Retina (tissue), 1 donor: Measurements from ENCODE around the gene SPECC1L.

ENCODE experiments used
- DNase-seq: peaks from one replicate; pipeline ENCODE4 v3.0.0-alpha.2; 2016

The SPECC1L gene

GRCh38 chr22:24400726-24401596 is 130.3 kb downstream of the SPECC1L start:
- no peak for DNase-seq

GRCh38 chr22:24401931-24402367 is 131.3 kb downstream of the SPECC1L start:
- DNase-seq = no peak

GRCh38 chr22:24402460-24403192 is 132.0 kb downstream of the SPECC1L start:
- no peak for DNase-seq

- no peak for DNase-seq
Observed at GRCh38 chr22:24403346-24403745, 132.7 kb downstream of the SPECC1L start.

GRCh38 chr22:24404561-24405275 is 134.1 kb downstream of the SPECC1L start:
- no peak for DNase-seq

- no peak for DNase-seq
Observed at GRCh38 chr22:24405631-24406321, 135.1 kb downstream of the SPECC1L start.

- DNase-seq = no peak
Observed at GRCh38 chr22:24406322-24407277, 136.0 kb downstream of the SPECC1L start.

GRCh38 chr22:24407278-24407665 is 136.6 kb downstream of the SPECC1L start:
- no peak for DNase-seq

GRCh38 chr22:24407884-24408283 is 137.3 kb downstream of the SPECC1L start:
- DNase-seq = no peak

GRCh38 chr22:24408630-24409029 is 138.0 kb downstream of the SPECC1L start:
- no peak for DNase-seq

GRCh38 chr22:24409707-24410106 is 139.1 kb downstream of the SPECC1L start:
- DNase-seq = no peak

- no peak for DNase-seq
Observed at GRCh38 chr22:24410110-24410856, 139.7 kb downstream of the SPECC1L start.

GRCh38 chr22:24411256-24412004 is 140.8 kb downstream of the SPECC1L start:
- DNase-seq = no peak

GRCh38 chr22:24412274-24412673 is 141.6 kb downstream of the SPECC1L start:
- DNase-seq = no peak

- DNase-seq = no peak
Observed at GRCh38 chr22:24413271-24413670, 142.6 kb downstream of the SPECC1L start.

GRCh38 chr22:24413736-24414385 is 143.2 kb downstream of the SPECC1L start:
- no peak for DNase-seq

- no peak for DNase-seq
Observed at GRCh38 chr22:24414523-24414922, 143.9 kb downstream of the SPECC1L start.

- DNase-seq = no peak
Observed at GRCh38 chr22:24414984-24415945, 144.6 kb downstream of the SPECC1L start.
